Lower leg skin (tissue), 3 donors: Measurements from ENCODE around the gene NUDT17.
"Not testable (repeated sequence)": the region's sequence is repeated elsewhere in the genome, so short reads cannot be mapped to it uniquely, and the experiment has no call there.

Source experiments
- CTCF ChIP-seq, 3 donors: fragments of 450-650 bp; IDR thresholded peaks; one replicate each; pipeline ENCODE4 v1.5.1; 2016; ENCODE audit warnings: antibody characterized with exemption in 3 of 3, mild to moderate bottlenecking in 3 of 3, moderate library complexity in 2 of 3
- POLR2A ChIP-seq, 2 donors: fragments of 450-650 bp; IDR thresholded peaks; one replicate each; pipeline ENCODE4 v1.6.1; 2016 to 2017; ENCODE audit warnings: antibody characterized with exemption in 2 of 2, mild to moderate bottlenecking in 1 of 2, moderate library complexity in 1 of 2

GRCh38 chr1:145830810-145831209, 14.6 kb upstream of the NUDT17 start:
- not testable (repeated sequence) for TF ChIP-seq CTCF, POLR2A (IDR thresholded peaks at IDR 0.05)
